Thoracic aorta (tissue), 2 donors: Measurements from ENCODE around the gene ZNF511. TPM values are rescaled to one million over a fixed set of nuclear protein-coding genes. Genes with fewer than 3 reads are reported as not detected.

ENCODE experiments used
- ATAC-seq: fragments of 150-250 bp; one replicate; pipeline ENCODE4 v1.8.0; 2017; ENCODE audit warnings: low read depth; ENCODE audit not compliant: insufficient number of reproducible peaks, low FRiP score
- DNase-seq: peaks from one replicate; pipeline ENCODE4 v3.0.0-alpha.2; 2020; ENCODE audit warnings: low spot score
- H3K27ac ChIP-seq, 2 donors: fragments of 200-600 bp; sonication (generic); 1 replicate in 1 of 2; 2 replicates in 1 of 2; pipeline ENCODE4 v1.5.1; 2016; ENCODE audit warnings: mild to moderate bottlenecking in 2 of 2, moderate library complexity in 2 of 2
- H3K27me3 ChIP-seq: fragments of 200-600 bp; sonication (generic); replicated peaks from 2 replicates; pipeline ENCODE4 v1.6.0; 2016; ENCODE audit warnings: mild to moderate bottlenecking; ENCODE audit not compliant: insufficient read depth
- H3K36me3 ChIP-seq: fragments of 200-600 bp; sonication (generic); one replicate; pipeline ENCODE4 v1.5.1; 2016
- H3K4me1 ChIP-seq, 2 donors: fragments of 200-600 bp; sonication (generic); 1 replicate in 1 of 2; 2 replicates in 1 of 2; pipeline versions ENCODE4 v1.5.1 to v1.6.0; 2016; ENCODE audit warnings: low read depth in 2 of 2, mild to moderate bottlenecking in 1 of 2; ENCODE audit not compliant: control insufficient read depth in 1 of 2
- H3K4me3 ChIP-seq: fragments of 200-600 bp; sonication (generic); 2 replicates; pipeline ENCODE4 v1.5.1; 2016; ENCODE audit warnings: mild to moderate bottlenecking
- H3K9me3 ChIP-seq: fragments of 200-600 bp; sonication (generic); 2 replicates; pipeline ENCODE4 v1.5.1; 2016
- total RNA-seq, 2 donors: library from RNA; depleted of rRNA; stranded (reverse); fragments of >200 nt; gene quantifications; one replicate each; pipeline versions ENCODE4 v1.1.0 to v1.2.3, GENCODE V29; 2016
- TF ChIP-seq, protein P1 (sequence below): fragments of 200-600 bp; sonication (generic); IDR thresholded peaks from one replicate; pipeline ENCODE4 v1.5.1; 2019; ENCODE audit warnings: antibody characterized with exemption

The ZNF511 gene
- total RNA-seq, 2 donors from 2014 or later, result 20.0 to 33.2 TPM

DNA sequence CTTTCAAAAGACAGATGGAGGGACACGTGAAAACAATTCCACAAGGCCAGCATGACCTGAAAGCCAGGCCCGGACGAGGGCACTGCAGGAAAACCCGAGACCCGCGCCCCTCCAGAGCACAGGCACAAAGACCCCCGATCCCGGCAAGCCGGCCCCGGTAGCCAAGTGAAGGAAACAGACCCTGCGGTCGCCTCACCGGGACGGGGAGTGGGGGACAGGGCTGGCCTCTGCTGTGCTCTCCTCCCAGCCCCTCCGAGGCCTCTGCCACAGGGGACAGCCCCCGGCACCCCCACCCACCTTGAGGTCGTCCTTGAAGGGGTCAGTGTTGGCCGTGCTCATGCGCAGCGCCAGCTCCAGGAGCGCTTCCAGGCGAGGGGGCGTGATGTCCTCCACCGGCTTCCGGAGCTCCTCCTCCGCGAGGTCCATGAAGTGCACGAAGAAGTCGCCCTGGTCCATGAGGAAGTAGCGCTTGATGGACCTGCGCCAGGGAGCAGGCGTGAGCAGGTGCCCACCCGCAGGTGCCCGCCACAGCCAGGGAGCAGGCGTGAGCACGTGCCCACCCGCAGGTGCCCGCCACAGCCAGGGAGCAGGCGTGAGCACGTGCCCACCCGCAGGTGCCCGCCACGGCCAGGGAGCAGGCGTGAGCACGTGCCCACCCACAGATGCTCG, 20.7 kb upstream of the ZNF511 start:
- TF ChIP-seq, protein P1, sequence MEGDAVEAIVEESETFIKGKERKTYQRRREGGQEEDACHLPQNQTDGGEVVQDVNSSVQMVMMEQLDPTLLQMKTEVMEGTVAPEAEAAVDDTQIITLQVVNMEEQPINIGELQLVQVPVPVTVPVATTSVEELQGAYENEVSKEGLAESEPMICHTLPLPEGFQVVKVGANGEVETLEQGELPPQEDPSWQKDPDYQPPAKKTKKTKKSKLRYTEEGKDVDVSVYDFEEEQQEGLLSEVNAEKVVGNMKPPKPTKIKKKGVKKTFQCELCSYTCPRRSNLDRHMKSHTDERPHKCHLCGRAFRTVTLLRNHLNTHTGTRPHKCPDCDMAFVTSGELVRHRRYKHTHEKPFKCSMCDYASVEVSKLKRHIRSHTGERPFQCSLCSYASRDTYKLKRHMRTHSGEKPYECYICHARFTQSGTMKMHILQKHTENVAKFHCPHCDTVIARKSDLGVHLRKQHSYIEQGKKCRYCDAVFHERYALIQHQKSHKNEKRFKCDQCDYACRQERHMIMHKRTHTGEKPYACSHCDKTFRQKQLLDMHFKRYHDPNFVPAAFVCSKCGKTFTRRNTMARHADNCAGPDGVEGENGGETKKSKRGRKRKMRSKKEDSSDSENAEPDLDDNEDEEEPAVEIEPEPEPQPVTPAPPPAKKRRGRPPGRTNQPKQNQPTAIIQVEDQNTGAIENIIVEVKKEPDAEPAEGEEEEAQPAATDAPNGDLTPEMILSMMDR, result no peak
- no peak for DNase-seq
- H3K27ac ChIP-seq, result no peak overlapping the region
- H3K9me3 ChIP-seq, result no peaks in the 10 kb centered on the region
- H3K36me3 ChIP-seq, result peaks cover 67% of the 10 kb centered on the region
- no peak for ATAC-seq
- no peaks in the 10 kb centered on the region for H3K4me1 ChIP-seq
- no peak overlapping the region for H3K4me3 ChIP-seq
- H3K27me3 ChIP-seq, result no peaks in the 10 kb centered on the region

DNA sequence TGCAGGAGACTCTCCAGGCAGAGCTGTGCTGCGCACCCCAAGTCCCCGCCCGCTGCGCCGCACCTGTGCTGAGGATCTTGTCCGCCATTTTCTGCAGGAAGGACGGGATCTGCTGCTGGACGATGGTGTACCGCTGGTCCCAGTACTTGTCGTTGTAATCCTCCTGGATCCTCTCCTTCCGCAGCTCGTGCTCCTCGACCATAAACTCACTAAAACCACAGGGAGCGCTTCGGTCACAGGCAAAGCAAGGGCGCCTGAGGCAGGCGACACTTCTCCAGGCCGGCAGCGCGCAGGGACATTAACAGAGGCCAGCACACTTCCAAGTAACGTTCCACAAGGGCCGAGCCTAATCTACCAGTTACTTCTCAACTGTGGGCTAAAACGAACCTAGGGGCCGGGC, 19.0 kb upstream of the ZNF511 start:
- no peaks in the 10 kb centered on the region for H3K9me3 ChIP-seq
- H3K4me3 ChIP-seq, result no peak overlapping the region
- H3K27ac ChIP-seq, result no peak overlapping the region
- ATAC-seq (no peak), DNase-seq (no peak)
- peaks cover 61% of the 10 kb centered on the region for H3K36me3 ChIP-seq
- TF ChIP-seq, protein P1, result no peak
- H3K27me3 ChIP-seq, result no peaks in the 10 kb centered on the region
- no peaks in the 10 kb centered on the region for H3K4me1 ChIP-seq

DNA sequence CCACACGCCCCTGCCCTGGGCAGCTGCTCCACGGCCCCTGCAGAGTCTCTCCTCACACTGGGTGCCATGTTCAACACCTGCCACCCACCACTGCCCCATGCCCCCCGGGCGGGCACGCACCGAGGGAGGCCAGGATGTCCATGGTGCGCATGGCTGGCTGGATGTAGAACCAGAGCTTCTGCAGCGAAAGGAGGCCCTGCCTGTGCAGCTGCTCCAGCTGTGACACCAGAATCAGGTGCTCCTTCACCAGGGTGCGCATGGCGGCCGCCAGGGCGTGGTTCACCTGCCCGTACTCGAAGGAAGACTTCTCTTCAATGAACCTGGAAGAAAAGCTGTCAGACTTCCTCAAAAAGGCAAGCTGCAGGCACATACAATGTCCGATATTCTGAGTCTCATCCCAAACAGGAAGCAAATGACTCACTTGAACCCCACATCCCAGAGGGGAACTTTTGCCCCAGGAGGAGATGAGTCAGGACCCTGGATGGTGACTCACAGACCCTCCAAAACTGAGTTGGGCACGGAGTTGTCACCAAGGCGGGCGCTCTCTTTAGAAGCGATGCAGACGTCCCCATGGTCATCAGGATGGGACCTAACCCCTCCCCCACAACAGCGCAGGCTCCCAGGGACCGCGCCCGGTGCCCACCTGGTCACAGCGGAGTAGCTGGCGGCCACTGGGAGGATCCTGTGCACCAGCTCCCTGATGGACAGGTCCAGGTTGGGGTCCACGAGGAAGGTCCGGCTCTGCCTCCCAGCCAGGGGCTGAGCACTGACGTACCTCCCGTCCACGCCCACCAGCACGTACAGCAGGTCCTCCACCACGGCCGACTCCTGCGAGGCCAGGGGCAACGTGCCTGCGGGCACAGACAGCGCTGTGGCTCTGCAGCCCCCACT, 15.6 kb upstream of the ZNF511 start:
- no peaks in the 10 kb centered on the region for H3K27me3 ChIP-seq
- peaks cover 68% of the 10 kb centered on the region for H3K36me3 ChIP-seq
- DNase-seq (no peak), ATAC-seq (no peak)
- H3K4me1 ChIP-seq, result no peaks in the 10 kb centered on the region
- TF ChIP-seq, protein P1, result no peak
- peak overlapping the region in 1 of 2 donors; percentile 42 for H3K27ac ChIP-seq
- no peak overlapping the region for H3K4me3 ChIP-seq
- H3K9me3 ChIP-seq, result no peaks in the 10 kb centered on the region

DNA sequence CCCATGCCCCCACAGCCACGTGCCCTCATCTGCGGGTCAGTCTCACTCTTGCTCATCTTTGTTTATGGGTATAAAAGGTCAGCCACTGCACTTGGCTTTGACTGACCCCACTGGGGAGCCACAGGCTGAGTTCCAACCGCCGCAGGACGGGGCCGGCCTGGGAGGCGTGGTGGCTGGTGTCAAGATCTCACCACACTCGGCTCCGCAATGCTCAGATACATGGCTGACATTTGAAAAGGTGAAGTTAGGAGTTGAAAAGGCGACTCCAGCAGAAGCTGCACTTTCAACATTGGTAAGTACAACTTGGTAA, 14.9 kb upstream of the ZNF511 start:
- H3K4me3 ChIP-seq, result no peak overlapping the region
- H3K27me3 ChIP-seq, result no peaks in the 10 kb centered on the region
- no peak for ATAC-seq
- TF ChIP-seq, protein P1, result no peak
- H3K4me1 ChIP-seq, result no peaks in the 10 kb centered on the region
- no peak for DNase-seq
- H3K9me3 ChIP-seq, result no peaks in the 10 kb centered on the region
- H3K27ac ChIP-seq, result peak overlapping the region in 1 of 2 donors; percentile 42
- peaks cover 69% of the 10 kb centered on the region for H3K36me3 ChIP-seq

DNA sequence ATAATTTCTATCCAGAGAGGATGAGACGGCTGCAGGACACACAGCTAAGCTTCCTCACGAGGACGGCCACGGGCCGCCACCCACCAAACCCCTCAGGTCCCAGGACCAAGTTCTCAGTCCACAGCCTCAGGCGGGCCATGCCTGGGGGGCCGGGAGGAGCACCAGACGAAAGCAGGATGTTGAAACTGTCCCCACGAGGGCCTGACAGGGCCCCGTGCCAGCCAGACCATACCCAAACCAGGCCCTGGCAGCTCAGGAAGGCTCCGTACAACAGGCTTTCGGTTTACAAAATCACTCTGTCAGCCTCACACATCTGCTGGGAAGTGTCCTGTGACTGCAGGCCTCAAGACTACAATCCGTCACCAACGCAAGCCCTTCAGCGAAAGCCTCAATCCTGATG, 14.5 kb upstream of the ZNF511 start:
- Histone ChIP-seq H3K27me3 (no peaks in the 10 kb centered on the region), H3K4me1 (no peaks in the 10 kb centered on the region), H3K36me3 (peaks cover 69% of the 10 kb centered on the region), H3K27ac (no peak overlapping the region), H3K9me3 (no peaks in the 10 kb centered on the region), H3K4me3 (no peak overlapping the region)
- DNase-seq, result no peak
- no peak for ATAC-seq
- TF ChIP-seq, protein P1, result no peak
